HepG2 (cell line): ENCODE data around the gene RREB1. TPM values are rescaled to one million over a fixed set of nuclear protein-coding genes. Genes with fewer than 3 reads are reported as not detected.

Experiments
- BCL3 ChIP-seq: sonication (generic); formaldehyde crosslinking; IDR thresholded peaks from 2 replicates; pipeline ENCODE4 v1.5.1; 2020; ENCODE audit warnings: mild to moderate bottlenecking, missing genetic modification reagents, moderate library complexity
- CSRNP2 ChIP-seq: sonication (generic); formaldehyde crosslinking; conservative IDR thresholded peaks from 2 replicates; pipeline ENCODE4 v1.8.0; 2022; ENCODE audit warnings: low read depth, missing genetic modification reagents
- DMAP1 ChIP-seq: IDR thresholded peaks from 2 replicates; pipeline ENCODE4 v1.6.1; 2016
- HMG20B ChIP-seq: conservative IDR thresholded peaks from 2 replicates; pipeline ENCODE4 v1.6.1; 2016; ENCODE audit warnings: missing genetic modification reagents, missing compliant biosample characterization
- ISL2 ChIP-seq: sonication (generic); formaldehyde crosslinking; IDR thresholded peaks from 2 replicates; pipeline ENCODE4 v1.5.0; 2020; ENCODE audit warnings: missing genetic modification reagents
- KAT7 ChIP-seq: IDR thresholded peaks from 2 replicates; pipeline ENCODE4 v1.6.1; 2018; ENCODE audit warnings: borderline replicate concordance, missing compliant biosample characterization
- MAFK ChIP-seq, 2 experiments: IDR thresholded peaks in 1 of 2; conservative IDR thresholded peaks in 1 of 2; 2 replicates each; pipeline ENCODE4 v1.6.1; 2011; ENCODE audit warnings: improper control_type of control experiment in 2 of 2, low read length in 2 of 2
- MTF1 ChIP-seq: sonication (generic); formaldehyde crosslinking; IDR thresholded peaks from 2 replicates; pipeline ENCODE4 v1.5.0; 2020; ENCODE audit warnings: missing genetic modification reagents
- RFX3 ChIP-seq: IDR thresholded peaks from 2 replicates; pipeline ENCODE4 v1.6.1; 2016; ENCODE audit warnings: missing biosample characterization, missing genetic modification reagents
- SNAPC2 ChIP-seq: sonication (generic); formaldehyde crosslinking; IDR thresholded peaks from 2 replicates; pipeline ENCODE4 v1.8.1; 2022; ENCODE audit warnings: mild to moderate bottlenecking, missing genetic modification reagents
- ZBED4 ChIP-seq: sonication (generic); formaldehyde crosslinking; IDR thresholded peaks from 2 replicates; pipeline ENCODE4 v1.4.0; 2020; ENCODE audit warnings: missing genetic modification reagents, borderline replicate concordance
- ZNF382 ChIP-seq: sonication (generic); formaldehyde crosslinking; IDR thresholded peaks from 2 replicates; pipeline ENCODE4 v1.5.0; 2020; ENCODE audit warnings: missing genetic modification reagents, mild to moderate bottlenecking, borderline replicate concordance
- ZNF468 ChIP-seq: sonication (generic); formaldehyde crosslinking; IDR thresholded peaks from 2 replicates; pipeline ENCODE4 v1.8.0; 2022; ENCODE audit warnings: mild to moderate bottlenecking, moderate library complexity, missing genetic modification reagents
- ZNF776 ChIP-seq: sonication (generic); formaldehyde crosslinking; IDR thresholded peaks from 2 replicates; pipeline ENCODE4 v1.4.0; 2020; ENCODE audit warnings: mild to moderate bottlenecking, missing genetic modification reagents
- ZNF83 ChIP-seq: sonication (generic); formaldehyde crosslinking; IDR thresholded peaks from 2 replicates; pipeline ENCODE4 v1.4.0; 2020; ENCODE audit warnings: missing genetic modification reagents, mild to moderate bottlenecking, borderline replicate concordance
- ZSCAN30 ChIP-seq: sonication (generic); formaldehyde crosslinking; IDR thresholded peaks from 2 replicates; pipeline ENCODE4 v1.5.0; 2020; ENCODE audit warnings: mild to moderate bottlenecking, missing genetic modification reagents
- ZSCAN5A ChIP-seq: sonication (generic); formaldehyde crosslinking; IDR thresholded peaks from 2 replicates; pipeline ENCODE4 v1.8.0; 2022; ENCODE audit warnings: mild to moderate bottlenecking, missing genetic modification reagents, borderline replicate concordance
- polyA plus RNA-seq, 8 experiments: library from polyadenylated mRNA; depleted of rRNA in 3 of 8; stranded (reverse) in 7 of 8; unstranded in 1 of 8; fragments of >200 nt; fragmentation: Illumina TruSeq in 4 of 8; extraction: Trizol in 4 of 8; gene quantifications; 2 replicates each; pipeline versions ENCODE4 v1.2.1 to v1.2.3, GENCODE V29; 2011 to 2016; ENCODE audit warnings: low read depth in 4 of 8, missing spikeins in 1 of 8, mixed read lengths in 1 of 8; ENCODE audit not compliant: insufficient read depth in 1 of 8
- total RNA-seq, 5 experiments: library from RNA; depleted of rRNA; stranded (reverse); fragments of >200 nt; fragmentation: Illumina TruSeq; extraction: Trizol; gene quantifications; 2 replicates each; pipeline ENCODE4 v1.2.3, GENCODE V29; 2016; ENCODE audit warnings: low read depth in 1 of 5

The RREB1 gene
- total and polyA plus RNA-seq, 2 of the 13 experiments (the other 11 are each of a cell fraction or from before 2014, with no cell fraction given) = 6.1 to 23.2 TPM

- TF ChIP-seq ZNF776 (CRISPR knock-in tag) (no peak), ZBED4 (peak; percentile 50; the same call in 1 of the 2 replicates), ZSCAN30 (no peak), ZSCAN5A (CRISPR knock-in tag) (no peak), ISL2 (CRISPR knock-in tag) (peak; percentile 71; the same call in 1 of the 2 replicates), SNAPC2 (CRISPR knock-in tag) (no peak; the same call in 1 of the 2 replicates), BCL3 (CRISPR knock-in tag) (no peak), ZNF83 (CRISPR knock-in tag) (no peak), DMAP1 (no peak; the same call in 1 of the 2 replicates), ZNF382 (CRISPR knock-in tag) (no peak), ZNF468 (CRISPR knock-in tag) (no peak), MTF1 (CRISPR knock-in tag) (no peak), HMG20B (CRISPR knock-in tag) (no peak), KAT7 (CRISPR knock-in tag) (0 out of 2 replicates have a peak, but pooled peaks have one; percentile 37), RFX3 (no peak), CSRNP2 (CRISPR knock-in tag) (no peak), MAFK (conservative IDR thresholded peaks at IDR 0.05 in 1 of 2, IDR thresholded peaks at IDR 0.05 in 1 of 2; ENCODE audit: low read length in 2 of 2) (no peak)
Observed at GRCh38 chr6:7270320-7271204, 162.8 kb downstream of the RREB1 start (continued).
